ENCODE results near the gene CHMP4A. TPM values are rescaled to one million over a fixed set of nuclear protein-coding genes. Genes with fewer than 3 reads are reported as not detected.

The CHMP4A gene
- total and polyA plus RNA-seq, 2 of the 13 experiments (the other 11 are each of a cell fraction or from before 2014, with no cell fraction given) = 83.6 to 113 TPM

GRCh38 chr14:24232121-24232644, 18.9 kb upstream of the CHMP4A start, which contains the start of gene NEDD8 (continued):
- TF ChIP-seq ZNF574 (CRISPR knock-in tag; IDR thresholded peaks at IDR 0.05) (peak; percentile 98), PBX2 (CRISPR knock-in tag; IDR thresholded peaks at IDR 0.05) (no peak), ZNF234 (CRISPR knock-in tag; conservative IDR thresholded peaks at IDR 0.05) (peak; percentile 45; the same call in 1 of the 2 replicates), NFYC (CRISPR knock-in tag; IDR thresholded peaks at IDR 0.05) (no peak), RBM22 (optimal IDR thresholded peaks at IDR 0.05; ENCODE audit: low read length) (peak; percentile 35), THAP9 (CRISPR knock-in tag; IDR thresholded peaks at IDR 0.05; ENCODE audit: borderline replicate concordance) (peak; percentile 85; the same call in 1 of the 2 replicates), ZNF430 (CRISPR knock-in tag; IDR thresholded peaks at IDR 0.05) (peak; percentile 99), ZNF274 (CRISPR knock-in tag; IDR thresholded peaks at IDR 0.05) (0 out of 2 replicates have a peak, but pooled peaks have one; percentile 85), ZNF276 (CRISPR knock-in tag; IDR thresholded peaks at IDR 0.05; ENCODE audit: low read depth) (no peak), HNRNPH1 (optimal IDR thresholded peaks at IDR 0.05; ENCODE audit: low read depth, low read length) (no peak), POLR2A (IDR thresholded peaks at IDR 0.05; ENCODE audit: insufficient read depth in 1 of 2, low read depth in 2 of 2, low read length in 2 of 2) (peak in 1 of 2 experiments; percentile 63; a peak in 2 of 4 replicates), FOXM1 (CRISPR knock-in tag; IDR thresholded peaks at IDR 0.05) (no peak), ZNF546 (CRISPR knock-in tag; conservative IDR thresholded peaks at IDR 0.05) (no peak), ZSCAN29 (CRISPR knock-in tag; conservative IDR thresholded peaks at IDR 0.05) (no peak; the same call in 1 of the 2 replicates), TP53 (CRISPR knock-in tag; conservative IDR thresholded peaks at IDR 0.05) (peak; percentile 79), ZNF263 (CRISPR knock-in tag; IDR thresholded peaks at IDR 0.05) (peak; percentile 31), GPN1 (CRISPR knock-in tag; IDR thresholded peaks at IDR 0.05; ENCODE audit: borderline replicate concordance) (peak; percentile 71; the same call in 1 of the 2 replicates), HOXA3 (CRISPR knock-in tag; IDR thresholded peaks at IDR 0.05) (peak; percentile 90), JUNB (CRISPR knock-in tag; IDR thresholded peaks at IDR 0.05; ENCODE audit: borderline replicate concordance) (no peak), YEATS4 (CRISPR knock-in tag; IDR thresholded peaks at IDR 0.05; ENCODE audit: borderline replicate concordance) (peak; percentile 66), REXO4 (CRISPR knock-in tag; IDR thresholded peaks at IDR 0.05; ENCODE audit: borderline replicate concordance) (no peak), JUN (CRISPR knock-in tag; IDR thresholded peaks at IDR 0.05) (peak; percentile 46; the same call in 1 of the 2 replicates), KDM4B (CRISPR knock-in tag; IDR thresholded peaks at IDR 0.05) (peak; percentile 14; the same call in 1 of the 2 replicates)

Data from HepG2 (cell line).